RKO (cell line): ENCODE measurements around the gene ADSL.
A peak's percentile ranks its signal among the peaks of the same experiment; 100 is the strongest.

ENCODE experiments used
- DNase-seq: peaks from one replicate; pipeline ENCODE4 v3.0.0-alpha.2; 2016; ENCODE audit warnings: low spot score

Gene ADSL

GRCh38 chr22:40328546-40329456 lies 17.5 kb upstream of the ADSL start:
- DNase-seq: no peak

DNA sequence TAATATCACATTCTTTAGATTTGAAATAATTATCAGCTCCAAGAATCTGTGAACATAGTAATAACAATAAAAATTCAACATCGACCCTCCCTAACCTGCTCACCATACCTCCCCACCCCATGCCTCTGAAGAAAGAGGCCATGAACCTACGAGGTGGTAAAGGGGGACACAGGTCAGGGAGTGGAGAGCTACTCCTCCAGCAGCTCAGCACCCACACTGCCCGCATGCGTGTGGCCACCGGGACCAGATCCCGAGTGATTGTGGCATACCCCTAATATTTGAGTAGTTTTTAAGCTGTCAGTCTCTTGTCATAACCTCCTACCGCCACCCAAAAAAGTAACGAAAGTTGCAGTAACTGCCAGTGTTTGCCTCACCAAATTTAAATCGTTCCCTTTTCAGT lies 16.8 kb upstream of the ADSL start:
- no peak for DNase-seq

- no peak for DNase-seq
Observed at GRCh38 chr22:40330086-40330485, 16.2 kb upstream of the ADSL start.

DNA sequence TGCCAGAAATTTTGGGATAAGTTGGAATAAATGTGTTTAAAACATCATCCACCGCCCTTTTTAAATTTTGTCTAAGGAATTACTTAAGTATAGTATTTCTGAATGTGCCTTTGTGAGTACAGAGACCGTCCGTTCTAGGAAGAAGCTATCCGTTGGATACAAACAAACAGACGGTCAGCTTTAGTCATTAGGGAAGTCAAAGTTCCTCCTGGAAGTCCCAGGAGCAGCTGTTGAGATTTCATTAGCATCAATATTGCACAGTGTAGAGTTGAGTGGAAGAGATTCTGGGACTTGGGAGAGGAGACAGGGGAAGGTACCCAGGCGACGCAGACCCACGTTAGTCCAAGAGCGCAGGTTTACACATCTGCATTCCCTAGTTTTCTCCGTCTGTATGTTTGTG lies 15.7 kb upstream of the ADSL start:
- DNase-seq: no peak

DNA sequence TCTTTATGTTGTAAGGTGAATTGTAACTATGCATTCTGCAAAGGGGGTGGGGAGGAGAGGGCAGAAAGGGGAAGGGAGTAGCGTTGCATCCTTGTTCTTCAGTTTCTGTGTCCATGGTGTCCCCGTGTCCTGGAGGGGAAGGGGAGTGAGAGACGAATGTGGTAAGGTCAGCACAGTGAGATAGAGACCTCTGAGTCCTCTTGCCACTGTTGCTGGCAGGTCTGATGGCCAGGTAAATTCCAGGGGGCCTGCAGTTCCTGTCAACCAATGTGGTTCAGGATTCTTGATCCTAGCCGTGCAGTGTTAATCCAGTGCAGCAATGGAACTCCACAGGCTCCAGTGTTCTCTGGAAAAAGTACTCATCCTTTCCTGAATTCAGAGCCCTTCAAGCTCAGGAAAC lies 14.6 kb upstream of the ADSL start:
- no peak for DNase-seq

DNA sequence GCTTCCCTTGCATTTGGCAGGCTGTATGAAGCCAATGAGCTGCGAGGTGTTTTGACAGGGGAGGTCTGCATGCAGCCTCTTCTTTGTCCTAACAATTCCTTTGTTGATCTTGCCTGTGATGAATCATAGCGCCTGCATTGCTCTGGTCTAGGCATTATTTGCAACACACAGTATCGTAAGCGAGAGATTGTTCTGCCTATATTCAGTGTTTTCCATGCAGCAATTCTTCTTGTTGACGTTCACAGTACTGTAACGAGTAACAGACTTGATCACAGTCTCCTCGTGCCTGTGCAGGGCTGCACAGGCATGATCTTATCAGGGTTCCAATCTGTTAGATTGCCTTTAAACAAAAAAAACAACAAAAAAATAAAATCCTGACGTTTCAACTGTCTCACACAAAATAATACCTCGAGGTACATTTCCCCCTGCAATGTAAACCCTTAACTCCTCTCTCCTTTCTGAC lies 13.9 kb upstream of the ADSL start:
- no peak for DNase-seq

GRCh38 chr22:40334060-40334459 lies 12.2 kb upstream of the ADSL start:
- no peak for DNase-seq

DNA sequence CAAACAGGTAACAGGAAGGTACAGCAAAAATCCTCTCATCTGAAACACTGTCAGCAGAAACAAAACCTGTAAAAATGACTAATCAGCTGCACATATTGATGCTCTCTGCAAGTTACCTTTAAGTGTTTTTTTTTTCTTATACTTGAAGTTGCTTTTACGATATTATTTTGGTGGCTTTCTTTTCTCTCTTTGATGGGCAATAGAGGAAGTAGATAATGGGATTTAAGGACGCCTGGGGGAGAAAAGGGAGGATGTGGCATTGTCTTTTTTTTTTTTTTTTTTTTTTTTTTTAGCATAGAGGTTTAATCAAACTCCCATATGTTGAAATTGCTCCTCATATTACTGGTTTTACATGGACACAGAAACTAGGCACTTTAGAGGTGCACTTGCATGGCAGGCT lies 11.4 kb upstream of the ADSL start:
- DNase-seq: no peak

DNA sequence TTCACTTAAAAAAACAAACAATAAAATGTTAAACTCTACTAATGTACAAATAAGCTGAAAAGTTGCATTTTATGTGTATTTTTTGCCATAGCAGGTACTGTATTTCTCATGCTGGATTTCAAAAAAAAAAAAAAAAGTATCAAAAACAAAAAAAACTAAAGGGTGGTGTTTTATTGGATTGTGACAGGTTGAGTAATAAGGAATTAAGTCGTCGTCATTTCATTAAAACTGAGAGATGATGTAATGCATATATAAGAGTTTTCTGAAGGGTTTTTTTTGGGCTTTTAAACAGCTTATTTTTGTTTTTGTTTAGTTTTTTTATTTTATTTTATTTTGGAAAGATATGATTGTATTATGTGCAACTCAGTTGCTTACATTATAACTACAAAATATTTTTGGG lies 10.9 kb upstream of the ADSL start:
- no peak for DNase-seq

GRCh38 chr22:40340044-40340443 lies 6.3 kb upstream of the ADSL start:
- DNase-seq: no peak

- DNase-seq: no peak
Observed at GRCh38 chr22:40341604-40342003, 4.7 kb upstream of the ADSL start.

DNA sequence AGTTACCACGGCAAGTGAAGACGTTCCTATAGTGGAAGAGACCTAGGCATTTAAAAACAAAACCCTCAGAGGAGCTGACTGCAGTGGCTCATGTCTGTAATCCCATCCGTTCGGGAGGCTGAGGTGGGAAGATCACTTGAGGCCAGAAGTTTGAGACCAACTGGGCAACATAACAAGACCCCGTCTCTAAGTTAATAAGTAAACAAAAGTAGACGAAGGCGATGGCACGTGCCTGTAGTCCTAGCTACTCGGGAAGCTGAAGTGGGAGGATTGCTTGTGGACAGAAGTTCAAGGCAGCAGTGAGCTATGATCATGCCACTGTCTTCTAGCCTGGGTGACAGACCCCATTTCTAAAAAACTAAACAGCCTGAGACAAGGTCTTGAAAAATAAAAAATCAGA lies 3.8 kb upstream of the ADSL start:
- no peak for DNase-seq

DNA sequence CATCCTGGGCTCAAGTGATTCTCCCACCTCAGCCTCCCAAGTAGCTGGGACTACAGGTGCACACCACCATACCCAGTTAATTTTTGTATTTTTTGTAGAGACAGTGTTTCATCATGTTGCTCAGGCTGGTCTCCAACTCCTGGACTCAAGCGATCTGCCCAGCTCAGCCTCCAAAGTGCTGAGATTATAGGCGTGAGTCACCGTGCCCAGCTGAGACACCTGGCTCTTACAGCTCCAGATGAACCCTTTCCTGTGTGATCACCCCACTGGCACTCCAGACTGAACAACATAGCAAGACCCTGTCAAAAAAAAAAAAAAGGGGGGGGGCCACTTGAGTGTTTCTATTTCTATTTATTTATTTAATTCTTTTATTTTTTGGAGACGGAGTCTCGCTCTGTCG lies 1.0 kb upstream of the ADSL start:
- DNase-seq: peak; percentile 86

GRCh38 chr22:40345815-40346184 lies 500 bp upstream of the ADSL start:
- DNase-seq: peak; percentile 44

- DNase-seq: no peak
Observed at GRCh38 chr22:40347300-40347699, 1.0 kb downstream of the ADSL start.

DNA sequence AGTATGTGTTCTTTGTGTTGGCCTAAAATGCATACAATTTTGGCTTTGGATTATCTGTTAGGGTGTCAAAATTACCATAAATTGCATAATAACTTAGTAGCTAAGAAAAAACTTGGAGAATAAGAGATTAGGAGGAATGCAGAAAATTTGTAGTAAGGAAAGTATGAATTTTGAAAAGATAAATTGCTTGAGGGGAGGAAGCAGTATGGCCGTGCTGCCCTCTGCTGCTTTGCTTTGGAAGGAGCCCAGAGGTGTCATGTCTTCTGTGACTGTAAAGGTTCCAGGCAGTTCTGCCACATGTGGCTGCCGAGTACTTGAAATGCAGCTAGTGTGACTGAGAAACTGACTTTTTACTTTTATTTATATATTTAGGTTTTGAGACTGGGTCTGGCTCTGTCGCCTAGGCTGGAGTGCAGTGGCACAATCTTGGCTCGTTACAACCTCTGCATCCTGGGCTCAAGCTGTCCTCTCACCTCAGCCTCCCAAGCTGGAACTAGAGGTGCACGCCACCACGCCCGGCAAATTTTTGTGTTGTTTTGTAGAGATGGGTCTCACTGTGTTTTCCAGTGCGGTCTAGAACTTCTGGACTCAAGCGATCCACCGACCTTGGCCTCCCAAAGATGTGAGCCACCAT lies 1.8 kb downstream of the ADSL start:
- peak; percentile 80 for DNase-seq

DNA sequence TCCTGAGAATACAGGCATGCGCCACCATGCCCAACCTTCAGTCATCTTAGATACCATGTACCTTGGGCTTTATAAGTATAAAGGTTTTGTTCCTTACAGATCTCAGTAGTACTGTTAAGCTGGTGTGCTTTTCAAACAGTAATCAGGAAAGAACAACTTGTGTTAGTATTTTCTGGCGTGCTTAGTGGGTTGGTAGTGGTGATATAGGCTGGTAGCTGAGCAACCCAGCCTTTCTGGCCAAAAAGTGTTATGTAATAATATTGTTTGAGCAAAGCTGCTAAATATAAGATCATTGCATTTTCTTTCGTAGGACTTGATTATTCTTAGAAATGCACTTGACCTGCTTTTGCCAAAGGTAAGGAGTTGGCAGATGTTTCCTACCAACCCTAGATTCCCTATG lies 6.5 kb downstream of the ADSL start:
- DNase-seq: no peak

DNA sequence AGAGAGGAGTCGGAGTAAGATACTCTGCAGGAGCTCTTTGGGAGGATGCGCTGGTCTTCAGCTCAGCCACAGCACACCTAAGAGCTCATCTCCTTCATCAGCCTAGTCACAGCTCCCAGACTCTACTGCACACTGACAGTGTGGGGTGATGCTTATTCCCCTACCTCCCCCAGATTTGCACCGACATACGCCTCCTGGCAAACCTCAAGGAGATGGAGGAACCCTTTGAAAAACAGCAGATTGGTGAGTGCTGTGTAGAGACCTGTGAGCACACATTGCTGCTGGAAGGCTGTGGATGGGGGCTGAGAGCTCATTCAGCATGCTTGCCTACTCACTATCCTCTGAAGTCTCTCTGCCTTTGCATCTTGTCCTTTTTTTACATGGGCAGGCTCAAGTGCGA lies 14.8 kb downstream of the ADSL start:
- no peak for DNase-seq

GRCh38 chr22:40363059-40363458 lies 16.8 kb downstream of the ADSL start:
- no peak for DNase-seq

GRCh38 chr22:40364431-40364830 lies 18.1 kb downstream of the ADSL start:
- DNase-seq: no peak

DNA sequence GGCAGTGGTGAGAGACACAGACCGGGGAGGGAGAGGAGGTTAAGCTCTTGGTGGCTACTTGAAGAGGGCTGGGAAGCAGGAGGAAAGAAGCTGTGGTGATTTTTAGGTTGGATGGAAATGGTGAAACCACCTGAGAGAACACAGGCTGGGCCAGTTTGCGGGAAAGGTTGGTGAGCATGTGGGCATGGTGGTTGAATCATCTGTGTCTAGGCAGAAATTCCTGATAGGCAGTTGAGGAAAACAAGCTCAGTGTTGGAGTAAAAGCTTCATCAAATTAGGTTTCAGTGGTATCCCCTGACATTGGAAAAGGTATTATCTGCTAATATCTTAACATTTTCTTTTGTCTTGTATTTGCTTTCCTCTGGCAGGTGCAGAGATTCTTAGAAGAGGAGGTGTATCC lies 19.8 kb downstream of the ADSL start:
- DNase-seq: no peak

- DNase-seq: no peak
Observed at GRCh38 chr22:40367342-40367741, 21.0 kb downstream of the ADSL start.

DNA sequence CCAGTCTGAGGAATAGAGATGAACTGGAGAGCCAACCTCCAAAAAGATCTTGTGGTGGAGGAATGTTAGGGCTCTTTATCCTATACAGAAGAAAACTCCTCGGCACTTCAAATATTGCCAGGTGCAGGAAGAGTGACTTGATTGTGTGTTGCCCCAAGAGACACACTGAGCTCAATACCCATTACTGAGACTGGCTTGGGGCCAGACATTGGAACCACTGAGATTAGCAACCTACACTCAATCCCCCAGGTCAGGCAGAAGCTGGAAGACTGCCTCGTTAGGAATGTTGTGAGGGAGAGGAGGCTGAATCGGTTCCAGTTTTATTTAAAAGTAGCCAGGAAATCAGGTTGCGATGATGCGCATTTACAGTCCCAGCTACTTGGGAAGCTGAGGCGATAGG lies 21.7 kb downstream of the ADSL start:
- DNase-seq: no peak

DNA sequence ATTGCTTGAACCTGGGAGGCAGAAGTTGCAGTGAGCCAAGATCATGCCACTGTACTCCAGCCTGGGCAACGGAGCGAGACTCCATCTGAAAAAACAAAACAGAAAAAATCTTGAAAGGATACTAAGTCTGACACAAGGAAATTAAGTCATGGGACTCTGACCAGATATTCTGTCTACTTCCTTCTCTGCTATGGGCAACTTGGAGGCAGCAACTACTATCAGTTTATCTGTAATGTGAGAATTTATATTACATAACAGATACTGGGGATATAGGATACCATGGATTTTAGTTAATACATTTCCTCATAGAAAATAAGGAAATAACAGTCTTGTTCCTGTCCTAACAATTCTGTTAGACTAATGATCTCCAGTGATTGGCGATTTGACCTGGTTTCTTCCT lies 22.5 kb downstream of the ADSL start:
- DNase-seq: no peak
